Measurements from ENCODE around the gene ING3. TPM values are rescaled to one million over a fixed set of nuclear protein-coding genes. Genes with fewer than 3 reads are reported as not detected.

Gene ING3
- polyA plus RNA-seq, 1 donor (not counting 4 experiments of a cell fraction or from before 2014, with no cell fraction given): 9.0 TPM

GRCh38 chr7:121005996-121006584, 55.5 kb downstream of the ING3 start:
- Histone ChIP-seq H3K79me2 (ENCODE audit: control insufficient read depth, insufficient read depth, low read length) (no peaks in the 10 kb centered on the region), H3K4me3 (ENCODE audit: control insufficient read depth in 2 of 3, extremely low read depth in 1 of 3, insufficient read depth in 2 of 3, low read depth in 1 of 3, low read length in 3 of 3) (no peak overlapping the region), H3K9me1 (ENCODE audit: control insufficient read depth, extremely low read depth, insufficient read depth, low read length) (no peaks in the 10 kb centered on the region), H3K9me3 (ENCODE audit: control insufficient read depth, low read depth, low read length) (no peaks in the 10 kb centered on the region), H4K20me1 (ENCODE audit: control insufficient read depth, extremely low read depth, insufficient read depth, low read length) (no peaks in the 10 kb centered on the region), H3K4me1 (ENCODE audit: control insufficient read depth, extremely low read depth, insufficient read depth, low read length) (no peaks in the 10 kb centered on the region), H3K27me3 (ENCODE audit: control insufficient read depth, extremely low read depth, insufficient read depth, low read length) (no peaks in the 10 kb centered on the region), H3K27ac (ENCODE audit: control insufficient read depth, insufficient read depth, low read length) (no peak overlapping the region), H3K36me3 (ENCODE audit: control insufficient read depth in 2 of 2, extremely low read depth in 1 of 2, insufficient read depth in 2 of 2, low read length in 2 of 2) (no peaks in the 10 kb centered on the region), H3K9ac (ENCODE audit: control insufficient read depth, extremely low read depth, insufficient read depth, low read length) (no peak overlapping the region), H3K4me2 (ENCODE audit: control insufficient read depth, extremely low read depth, insufficient read depth, low read depth, low read length) (no peak overlapping the region), H2AFZ (ENCODE audit: control insufficient read depth, low read length) (no peak overlapping the region)
- no peak for FAIRE-seq
- TF ChIP-seq, protein P1, sequence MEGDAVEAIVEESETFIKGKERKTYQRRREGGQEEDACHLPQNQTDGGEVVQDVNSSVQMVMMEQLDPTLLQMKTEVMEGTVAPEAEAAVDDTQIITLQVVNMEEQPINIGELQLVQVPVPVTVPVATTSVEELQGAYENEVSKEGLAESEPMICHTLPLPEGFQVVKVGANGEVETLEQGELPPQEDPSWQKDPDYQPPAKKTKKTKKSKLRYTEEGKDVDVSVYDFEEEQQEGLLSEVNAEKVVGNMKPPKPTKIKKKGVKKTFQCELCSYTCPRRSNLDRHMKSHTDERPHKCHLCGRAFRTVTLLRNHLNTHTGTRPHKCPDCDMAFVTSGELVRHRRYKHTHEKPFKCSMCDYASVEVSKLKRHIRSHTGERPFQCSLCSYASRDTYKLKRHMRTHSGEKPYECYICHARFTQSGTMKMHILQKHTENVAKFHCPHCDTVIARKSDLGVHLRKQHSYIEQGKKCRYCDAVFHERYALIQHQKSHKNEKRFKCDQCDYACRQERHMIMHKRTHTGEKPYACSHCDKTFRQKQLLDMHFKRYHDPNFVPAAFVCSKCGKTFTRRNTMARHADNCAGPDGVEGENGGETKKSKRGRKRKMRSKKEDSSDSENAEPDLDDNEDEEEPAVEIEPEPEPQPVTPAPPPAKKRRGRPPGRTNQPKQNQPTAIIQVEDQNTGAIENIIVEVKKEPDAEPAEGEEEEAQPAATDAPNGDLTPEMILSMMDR (optimal IDR thresholded peaks at IDR 0.05 in 1 of 3, IDR thresholded peaks at IDR 0.05 in 1 of 3, conservative IDR thresholded peaks at IDR 0.05 in 1 of 3; ENCODE audit: extremely low read depth in 1 of 3, insufficient read depth in 2 of 3, low read length in 3 of 3): no peak
- no peak for TF ChIP-seq EZH2 (IDR thresholded peaks at IDR 0.05; ENCODE audit: low read length)
- DNase-seq (ENCODE audit: low read depth, low spot score): no peak
- dilution Hi-C loops (cut with MboI; ENCODE audit: extremely low pct_ligation_motif_present, low sequenced_read_pairs): no loop called here

DNA sequence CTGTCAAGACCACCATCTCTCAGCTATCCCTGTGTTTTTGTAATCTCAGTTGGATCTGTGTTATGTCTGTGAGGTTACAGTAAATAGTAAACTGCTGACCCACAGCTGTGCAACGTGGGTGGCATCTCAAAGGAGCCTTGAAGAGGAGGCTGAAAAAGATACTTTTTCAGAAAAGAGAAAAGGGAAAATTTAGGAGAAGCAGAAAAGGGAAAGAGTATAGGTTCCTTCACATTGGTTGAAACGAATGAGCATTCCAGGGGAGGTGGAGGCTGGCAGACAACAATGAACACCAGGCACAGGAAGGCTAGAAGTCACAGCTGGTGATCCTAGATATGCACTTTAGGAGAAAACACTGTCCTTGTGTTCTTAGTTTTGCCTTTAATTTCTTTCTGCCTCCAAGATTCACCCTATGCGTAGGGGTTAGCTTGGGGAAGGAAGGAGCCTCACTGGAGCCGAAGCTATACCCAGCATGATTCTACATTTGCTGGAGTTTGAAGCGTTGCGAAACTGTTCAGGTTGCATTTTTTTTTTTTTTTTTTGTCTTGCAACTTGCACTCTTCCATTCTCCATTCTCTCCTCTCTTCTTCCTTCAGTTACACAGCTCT, 56.2 kb downstream of the ING3 start:
- Histone ChIP-seq H2AFZ (ENCODE audit: control insufficient read depth, low read length) (no peak overlapping the region), H3K27ac (ENCODE audit: control insufficient read depth, insufficient read depth, low read length) (no peak overlapping the region), H3K27me3 (ENCODE audit: control insufficient read depth, extremely low read depth, insufficient read depth, low read length) (no peaks in the 10 kb centered on the region), H3K9me3 (ENCODE audit: control insufficient read depth, low read depth, low read length) (no peaks in the 10 kb centered on the region), H4K20me1 (ENCODE audit: control insufficient read depth, extremely low read depth, insufficient read depth, low read length) (no peaks in the 10 kb centered on the region), H3K9ac (ENCODE audit: control insufficient read depth, extremely low read depth, insufficient read depth, low read length) (no peak overlapping the region), H3K4me3 (ENCODE audit: control insufficient read depth in 2 of 3, extremely low read depth in 1 of 3, insufficient read depth in 2 of 3, low read depth in 1 of 3, low read length in 3 of 3) (no peak overlapping the region), H3K79me2 (ENCODE audit: control insufficient read depth, insufficient read depth, low read length) (no peaks in the 10 kb centered on the region), H3K4me1 (ENCODE audit: control insufficient read depth, extremely low read depth, insufficient read depth, low read length) (no peaks in the 10 kb centered on the region), H3K4me2 (ENCODE audit: control insufficient read depth, extremely low read depth, insufficient read depth, low read depth, low read length) (no peak overlapping the region), H3K36me3 (ENCODE audit: control insufficient read depth in 2 of 2, extremely low read depth in 1 of 2, insufficient read depth in 2 of 2, low read length in 2 of 2) (no peaks in the 10 kb centered on the region), H3K9me1 (ENCODE audit: control insufficient read depth, extremely low read depth, insufficient read depth, low read length) (no peaks in the 10 kb centered on the region)
- TF ChIP-seq, protein P1 (optimal IDR thresholded peaks at IDR 0.05 in 1 of 3, IDR thresholded peaks at IDR 0.05 in 1 of 3, conservative IDR thresholded peaks at IDR 0.05 in 1 of 3; ENCODE audit: extremely low read depth in 1 of 3, insufficient read depth in 2 of 3, low read length in 3 of 3): no peak
- TF ChIP-seq EZH2 (IDR thresholded peaks at IDR 0.05; ENCODE audit: low read length): no peak
- dilution Hi-C loops (cut with MboI; ENCODE audit: extremely low pct_ligation_motif_present, low sequenced_read_pairs): no loop called here
- FAIRE-seq (no peak), DNase-seq (ENCODE audit: low read depth, low spot score) (no peak)

Measured in keratinocyte (primary cell).